Omental fat pad (tissue), 4 donors: ENCODE measurements around the gene NR5A1. TPM values are rescaled to one million over a fixed set of nuclear protein-coding genes. Genes with fewer than 3 reads are reported as not detected.

Experiments used
- ATAC-seq: fragments of 150-250 bp; one replicate; pipeline ENCODE4 v1.9.1; 2016; ENCODE audit warnings: mild to moderate bottlenecking, moderate library complexity; ENCODE audit not compliant: low FRiP score
- DNase-seq: peaks from one replicate; pipeline ENCODE4 v3.0.0-alpha.2; 2019; ENCODE audit warnings: low spot score
- total RNA-seq, 4 donors: library from RNA; depleted of rRNA; stranded (reverse); fragments of >200 nt; gene quantifications; one replicate each; pipeline ENCODE4 v1.1.0, GENCODE V29; 2016
- TF ChIP-seq, protein P1 (sequence below), 3 donors: fragments of 450-650 bp; IDR thresholded peaks; one replicate each; pipeline ENCODE4 v1.5.1; 2016 to 2017; ENCODE audit warnings: antibody characterized with exemption in 3 of 3, mild to moderate bottlenecking in 3 of 3, moderate library complexity in 2 of 3

The NR5A1 gene
- total RNA-seq, 4 donors from 2014 or later = not detected

DNA sequence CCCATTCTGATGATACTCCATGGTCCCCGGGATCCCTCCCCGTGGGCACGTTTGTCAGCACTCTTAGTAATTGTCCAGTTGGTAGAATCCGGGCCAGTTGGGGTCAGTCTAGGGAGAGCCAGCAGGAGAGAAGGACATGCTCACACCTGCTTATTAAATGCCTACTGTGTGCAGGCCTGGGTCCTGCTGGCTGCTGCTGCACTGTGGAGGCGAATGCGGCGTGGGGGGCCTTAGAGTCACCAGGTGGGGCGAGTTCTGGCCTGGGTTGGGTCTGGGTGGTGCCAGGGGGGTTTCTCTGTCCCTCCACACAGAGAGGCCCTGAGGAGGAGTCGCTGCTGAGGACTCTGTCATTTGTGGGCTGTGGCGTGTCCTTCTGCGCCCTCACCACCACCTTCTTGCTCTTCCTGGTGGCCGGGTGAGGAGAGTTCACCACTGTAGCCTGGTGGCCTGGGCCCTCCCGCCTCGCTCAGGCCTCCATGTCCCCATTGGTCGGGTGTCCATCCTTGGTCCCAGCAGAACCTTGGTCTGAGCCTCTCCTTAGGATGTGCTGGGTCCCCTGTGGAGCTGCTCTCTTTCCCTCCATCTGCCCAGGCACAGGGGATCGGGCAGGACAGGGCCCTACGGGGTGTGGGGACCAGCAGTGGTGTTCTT lies 39.7 kb downstream of the NR5A1 start:
- TF ChIP-seq, protein P1, sequence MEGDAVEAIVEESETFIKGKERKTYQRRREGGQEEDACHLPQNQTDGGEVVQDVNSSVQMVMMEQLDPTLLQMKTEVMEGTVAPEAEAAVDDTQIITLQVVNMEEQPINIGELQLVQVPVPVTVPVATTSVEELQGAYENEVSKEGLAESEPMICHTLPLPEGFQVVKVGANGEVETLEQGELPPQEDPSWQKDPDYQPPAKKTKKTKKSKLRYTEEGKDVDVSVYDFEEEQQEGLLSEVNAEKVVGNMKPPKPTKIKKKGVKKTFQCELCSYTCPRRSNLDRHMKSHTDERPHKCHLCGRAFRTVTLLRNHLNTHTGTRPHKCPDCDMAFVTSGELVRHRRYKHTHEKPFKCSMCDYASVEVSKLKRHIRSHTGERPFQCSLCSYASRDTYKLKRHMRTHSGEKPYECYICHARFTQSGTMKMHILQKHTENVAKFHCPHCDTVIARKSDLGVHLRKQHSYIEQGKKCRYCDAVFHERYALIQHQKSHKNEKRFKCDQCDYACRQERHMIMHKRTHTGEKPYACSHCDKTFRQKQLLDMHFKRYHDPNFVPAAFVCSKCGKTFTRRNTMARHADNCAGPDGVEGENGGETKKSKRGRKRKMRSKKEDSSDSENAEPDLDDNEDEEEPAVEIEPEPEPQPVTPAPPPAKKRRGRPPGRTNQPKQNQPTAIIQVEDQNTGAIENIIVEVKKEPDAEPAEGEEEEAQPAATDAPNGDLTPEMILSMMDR (IDR thresholded peaks at IDR 0.05) = no peak
- DNase-seq (no peak), ATAC-seq (no peak)

DNA sequence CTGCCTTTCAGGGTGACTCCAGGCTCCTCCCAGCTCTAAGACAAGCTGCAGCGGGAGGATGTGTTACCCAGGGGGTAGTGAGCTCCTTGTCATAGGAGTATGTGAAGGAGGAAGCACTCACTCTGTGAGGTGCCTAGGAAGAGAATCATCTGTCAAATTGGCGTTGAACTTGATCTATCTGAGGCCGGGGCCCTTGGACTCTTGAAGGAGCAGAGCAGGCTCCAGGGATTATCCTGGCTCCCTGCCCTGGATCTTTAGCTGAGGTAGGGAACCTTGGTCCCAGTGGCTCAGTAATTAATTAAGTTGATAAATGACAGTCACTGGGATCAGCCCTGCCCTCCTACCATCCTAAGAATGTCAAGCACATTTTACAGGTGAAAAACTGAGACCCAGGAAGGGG lies 41.5 kb downstream of the NR5A1 start:
- TF ChIP-seq, protein P1 (IDR thresholded peaks at IDR 0.05) = no peak
- no peak for ATAC-seq
- DNase-seq = no peak

DNA sequence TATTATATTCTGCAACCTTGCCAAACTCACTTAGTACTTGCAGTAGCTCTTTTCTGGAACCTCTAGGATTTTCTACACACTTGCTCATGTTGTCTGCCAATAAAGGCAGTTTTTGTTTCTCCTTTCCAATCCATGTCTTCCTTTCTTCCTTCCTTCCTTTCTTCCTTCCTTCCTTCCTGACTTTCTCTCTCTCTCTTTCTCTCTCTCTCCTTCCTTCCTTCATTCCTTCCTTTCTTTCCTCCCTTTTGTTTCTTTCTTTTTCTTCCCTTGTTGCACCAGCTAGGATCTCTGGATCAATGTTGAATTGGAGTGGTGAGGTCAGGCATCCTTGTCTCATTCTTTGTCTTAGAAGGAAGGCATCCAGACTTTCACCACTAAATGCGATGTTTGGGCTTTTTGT lies 44.5 kb downstream of the NR5A1 start:
- DNase-seq (no peak), ATAC-seq (no peak)
- TF ChIP-seq, protein P1 (IDR thresholded peaks at IDR 0.05) = no peak

DNA sequence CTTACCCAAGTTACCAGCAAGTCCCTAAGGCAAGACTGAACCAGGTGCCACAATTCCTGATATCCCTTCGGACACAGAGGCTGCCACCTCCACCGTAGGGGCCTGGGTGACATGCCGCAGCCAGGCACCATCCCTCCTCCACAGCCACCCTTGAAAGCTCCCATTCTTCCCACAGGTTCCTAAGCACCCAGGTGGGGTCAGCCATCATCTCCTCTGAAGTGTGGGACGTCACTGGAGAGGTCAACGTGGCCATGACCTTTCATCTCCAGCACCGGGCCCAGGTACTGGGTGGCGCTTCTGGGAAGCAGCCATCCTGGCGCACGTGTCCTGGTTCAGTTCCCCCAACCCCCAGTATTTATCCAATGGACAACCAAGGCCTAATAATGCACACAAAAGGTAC lies 48.8 kb downstream of the NR5A1 start:
- TF ChIP-seq, protein P1 (IDR thresholded peaks at IDR 0.05) = no peak
- DNase-seq (no peak), ATAC-seq (no peak)

DNA sequence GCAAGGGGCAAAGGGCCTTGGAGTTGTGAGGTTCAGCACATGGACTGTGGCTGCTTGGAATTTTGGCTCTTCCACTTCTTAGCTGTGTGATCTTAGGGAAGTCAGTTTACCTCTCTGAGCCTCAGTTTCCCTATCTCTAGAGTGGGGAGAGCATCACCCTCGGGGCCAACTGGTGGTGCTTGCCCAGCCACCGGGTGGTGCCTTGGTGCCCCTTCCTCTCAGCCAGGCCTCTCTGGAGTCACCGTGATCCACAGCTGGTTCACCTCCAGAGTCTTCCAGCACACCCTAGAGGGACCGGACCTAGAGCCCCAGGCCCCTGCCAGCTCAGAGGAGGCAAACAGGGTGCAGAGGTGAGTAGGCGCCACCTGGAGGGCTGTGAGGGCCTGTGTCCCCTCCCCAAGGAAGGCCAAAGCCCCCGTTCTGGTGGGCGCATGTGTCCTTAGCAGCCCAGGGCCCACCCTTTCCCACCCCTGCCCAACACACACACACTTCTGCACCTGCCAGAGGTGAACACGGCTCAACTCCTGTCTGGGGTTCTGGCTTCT lies 49.2 kb downstream of the NR5A1 start:
- ATAC-seq (no peak), DNase-seq (no peak)
- TF ChIP-seq, protein P1 (IDR thresholded peaks at IDR 0.05) = no peak

DNA sequence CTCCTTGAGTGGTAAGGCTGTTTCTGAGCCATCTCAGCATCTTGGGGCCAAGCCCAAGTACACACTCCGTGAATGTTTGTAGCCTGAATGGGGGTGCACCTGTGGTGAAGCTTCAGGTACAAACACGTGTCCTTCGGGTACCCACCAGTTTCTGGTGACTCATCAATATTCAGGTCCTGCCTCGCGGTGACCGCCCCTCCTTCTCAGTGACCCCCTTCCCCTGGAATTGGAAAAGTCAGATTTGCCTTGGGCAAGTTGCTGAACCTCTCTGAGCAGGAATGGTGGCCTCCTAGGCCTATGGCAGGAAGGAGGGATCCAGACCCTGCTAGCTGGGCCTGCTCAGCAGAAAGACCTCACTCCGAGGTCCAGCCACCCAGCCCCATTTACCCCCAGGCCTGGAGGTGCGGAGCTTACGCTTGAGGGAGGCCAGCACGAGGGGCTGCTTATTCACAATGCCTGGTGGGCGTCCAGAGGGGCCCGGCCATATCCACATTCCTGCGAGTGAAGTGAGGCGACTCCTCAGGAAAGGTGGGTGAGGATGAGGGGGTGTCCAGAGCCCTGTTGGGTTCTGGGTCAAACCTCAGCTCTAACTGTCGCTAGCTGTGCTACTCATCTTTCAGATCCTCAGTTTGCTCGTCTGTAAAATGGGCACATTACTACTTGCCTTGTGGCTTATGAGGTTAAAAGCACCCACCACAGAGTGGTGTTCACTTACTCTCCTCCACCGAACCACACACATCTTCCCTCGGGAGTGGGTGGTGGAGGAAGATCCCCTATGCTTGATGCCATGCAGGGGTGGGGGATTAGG lies 49.9 kb downstream of the NR5A1 start:
- DNase-seq = no peak
- TF ChIP-seq, protein P1 (IDR thresholded peaks at IDR 0.05) = no peak
- no peak for ATAC-seq
